Left ventricle myocardium superior (tissue), 1 donor: ENCODE results near the gene IRF7. TPM values are rescaled to one million over a fixed set of nuclear protein-coding genes. Genes with fewer than 3 reads are reported as not detected.

Experiments used
- ATAC-seq: fragments of 200-7000 bp; cut with Tn5 transposase; one replicate; pipeline ENCODE4 v1.9.1; 2020; ENCODE audit warnings: mild to moderate bottlenecking, moderate library complexity
- DNase-seq: peaks from one replicate; pipeline ENCODE4 v3.0.0-alpha.2; 2020
- intact Hi-C: fragments of 100-400 bp; cut with micrococcal nuclease; formaldehyde crosslinking; loops from one replicate; pipeline ENCODE4 v1.11.0; 2022
- total RNA-seq: library from RNA; stranded (reverse); fragmentation: NEBNext Ultra II Directional; extraction: Animal tissue kit (Norgen Biotek cat#: 25700); gene quantifications from one replicate; pipeline ENCODE4 v1.2.1, GENCODE V29; 2021
- donor health status: DM: no; HTN: yes; CAD: no; lungs with severe emphysema.

IRF7 gene
- total RNA-seq, 1 donor from 2014 or later, result 14.4 TPM

GRCh38 chr11:624705-625635 lies 9.2 kb upstream of the IRF7 start, which contains the start of gene CDHR5:
CDHR5 (minus strand) TSS chr11:624955; CDS start chr11:624902, 53 bp downstream.
- ATAC-seq, result no peak
- intact Hi-C loops, result no loop called here

GRCh38 chr11:623999-624704 lies 8.4 kb upstream of the IRF7 start:
- intact Hi-C loops, result no loop called here

More at GRCh38 chr11:624705-625635, 9.2 kb upstream of the IRF7 start, which contains the start of gene CDHR5:
- peak; percentile 26 for DNase-seq

GRCh38 chr11:623349-623869 lies 7.7 kb upstream of the IRF7 start:
- DNase-seq (no peak), ATAC-seq (no peak)
- intact Hi-C loops, result no loop called here

More at GRCh38 chr11:623999-624704, 8.4 kb upstream of the IRF7 start:
- ATAC-seq, result no peak
- DNase-seq, result no peak

DNA sequence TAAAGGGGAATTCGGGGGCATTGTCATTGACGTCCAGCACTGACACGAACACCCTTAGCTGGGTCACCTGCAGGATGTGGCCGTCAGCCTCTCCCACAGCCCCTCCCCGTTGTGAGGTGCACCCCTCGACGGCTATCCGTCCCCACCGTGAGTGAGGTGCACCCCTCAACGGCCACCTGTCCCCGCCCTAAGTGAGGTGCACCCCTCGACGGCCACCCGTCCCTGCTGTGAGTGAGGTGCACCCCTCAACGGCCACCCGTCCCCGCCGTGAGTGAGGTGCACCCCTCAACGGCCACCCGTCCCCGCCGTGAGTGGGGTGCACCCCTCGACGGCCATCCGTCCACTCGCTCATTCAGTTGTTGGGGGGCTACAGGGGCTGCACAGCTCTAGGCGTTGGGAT lies 6.1 kb upstream of the IRF7 start:
- ATAC-seq (no peak), DNase-seq (no peak)
- intact Hi-C loops, result no loop called here

DNA sequence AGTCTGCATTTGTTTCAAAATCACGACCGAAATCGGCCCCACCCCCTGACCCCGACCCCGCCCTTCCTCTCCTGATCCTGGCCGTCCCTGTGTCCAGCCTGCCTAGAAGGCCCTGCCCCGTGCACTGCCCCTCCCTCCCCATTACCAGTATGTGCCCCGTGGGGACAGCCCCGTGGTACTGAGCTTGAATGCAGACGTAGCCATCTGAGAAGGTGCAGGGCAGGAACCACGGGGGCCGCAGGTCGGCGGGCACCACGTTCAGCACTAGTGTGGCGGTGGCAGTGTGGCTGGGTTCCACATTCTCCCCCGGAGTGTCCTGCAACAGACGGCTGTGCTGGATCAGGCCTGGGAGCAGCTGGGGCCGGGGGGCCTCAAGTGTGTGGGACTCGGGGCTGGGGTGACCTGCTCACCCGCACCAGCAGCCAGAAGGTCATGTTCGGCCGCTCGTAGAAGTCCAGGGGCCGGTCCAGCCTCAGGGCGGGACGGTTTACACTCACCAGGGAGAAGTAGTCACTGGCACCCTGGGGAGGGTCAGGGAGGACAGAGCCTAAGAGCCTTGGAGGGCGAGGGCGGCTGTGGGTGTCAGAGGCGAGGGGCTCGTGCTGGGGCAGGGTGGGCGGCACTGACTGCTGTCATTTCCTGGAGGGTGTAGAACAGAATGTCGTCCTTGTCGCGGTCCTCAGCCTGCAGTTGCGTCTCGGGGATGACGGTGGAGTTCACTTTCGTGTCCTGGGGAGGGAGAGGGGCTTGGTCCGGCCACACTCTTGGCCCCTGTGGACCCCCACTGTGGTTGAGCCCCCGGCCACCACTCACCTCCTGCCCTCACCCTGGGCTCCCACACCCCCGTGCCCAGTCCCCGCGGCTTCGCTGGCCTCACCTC lies 5.4 kb upstream of the IRF7 start:
- DNase-seq (no peak), ATAC-seq (no peak)
- intact Hi-C loops, result no loop called here

DNA sequence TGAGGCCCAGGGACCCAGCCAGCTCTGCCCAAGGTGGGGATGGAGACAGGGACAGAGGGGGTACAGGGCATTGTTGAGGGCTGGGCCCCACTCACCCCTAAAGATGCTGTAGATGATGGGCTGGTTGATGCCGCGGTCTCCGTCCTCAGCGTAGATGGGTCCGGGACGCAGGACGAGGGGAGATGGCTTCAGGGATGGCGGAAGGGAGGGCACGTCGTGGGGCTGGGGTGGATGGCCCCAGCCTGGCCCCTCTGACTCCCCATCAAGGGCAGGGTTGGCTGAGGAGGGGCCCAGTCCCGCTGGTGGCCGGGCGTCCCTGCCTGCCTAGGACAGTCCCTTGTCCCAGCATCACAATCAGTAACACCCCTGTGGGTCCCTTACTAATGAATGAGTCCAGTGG lies 4.5 kb upstream of the IRF7 start:
- intact Hi-C loops, result no loop called here
- no peak for ATAC-seq
- no peak for DNase-seq

DNA sequence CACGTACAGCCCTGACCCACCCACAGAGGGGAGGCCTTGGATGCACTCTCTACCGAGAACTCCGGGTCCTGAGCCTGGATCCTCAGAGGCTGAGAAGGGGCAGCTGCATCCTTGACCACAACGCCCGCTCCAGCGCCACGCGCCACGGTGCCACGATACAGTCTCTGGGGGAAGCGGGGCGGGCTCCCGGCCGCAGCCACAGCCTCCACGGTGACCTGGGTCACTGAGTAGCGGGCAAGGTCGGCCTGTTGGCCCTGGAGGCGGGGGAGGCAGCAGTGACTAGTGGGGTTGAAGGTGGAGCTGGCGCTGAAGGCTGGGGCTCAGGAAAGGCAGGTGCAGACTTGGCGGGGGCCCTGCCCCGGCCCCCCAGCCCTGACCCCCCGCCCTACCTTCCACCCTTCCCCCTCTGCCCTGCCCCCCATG lies 3.9 kb upstream of the IRF7 start:
- intact Hi-C loops, result no loop called here
- ATAC-seq (no peak), DNase-seq (no peak)

GRCh38 chr11:618856-619627 lies 3.3 kb upstream of the IRF7 start:
- DNase-seq (no peak), ATAC-seq (no peak)
- intact Hi-C loops, result no loop called here

DNA sequence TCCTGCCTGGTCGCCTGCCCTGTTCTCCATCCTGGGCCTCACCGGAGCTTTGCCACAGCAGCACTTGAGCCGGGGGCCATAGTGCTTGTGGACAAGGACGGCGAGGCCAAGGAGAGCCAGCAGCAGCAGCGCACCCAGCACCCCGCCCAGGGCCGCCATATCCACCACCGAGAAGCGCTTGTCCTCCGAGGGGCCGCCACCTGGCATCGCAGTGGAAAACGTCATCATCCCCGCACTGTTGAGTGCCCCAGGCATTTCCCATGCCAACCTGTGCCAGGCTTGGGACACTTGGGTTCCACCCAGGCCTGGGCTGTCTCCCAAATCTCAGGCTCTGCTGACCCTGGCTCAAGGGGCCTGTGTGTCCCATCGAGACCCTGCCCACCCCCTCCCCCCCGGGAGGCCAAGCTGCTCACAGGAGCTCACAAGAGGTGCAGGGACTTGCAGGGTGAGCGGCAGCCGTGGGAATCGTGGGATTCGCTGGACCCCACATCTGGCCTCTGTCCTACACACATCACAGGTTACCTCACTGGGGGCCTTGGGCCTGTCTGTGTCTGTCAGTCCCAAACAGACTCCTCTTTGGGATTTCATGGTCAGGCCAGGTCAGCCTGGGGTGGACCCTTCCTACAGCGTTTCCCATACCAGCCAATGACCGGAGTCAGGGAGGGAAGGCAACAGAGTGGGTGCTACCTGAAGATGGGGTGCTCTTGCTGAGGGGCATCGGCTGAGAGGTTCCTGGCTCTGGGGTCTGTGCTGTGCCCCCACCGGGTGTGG lies 2.3 kb upstream of the IRF7 start:
- DNase-seq, result peak; percentile 28
- ATAC-seq, result no peak

DNA sequence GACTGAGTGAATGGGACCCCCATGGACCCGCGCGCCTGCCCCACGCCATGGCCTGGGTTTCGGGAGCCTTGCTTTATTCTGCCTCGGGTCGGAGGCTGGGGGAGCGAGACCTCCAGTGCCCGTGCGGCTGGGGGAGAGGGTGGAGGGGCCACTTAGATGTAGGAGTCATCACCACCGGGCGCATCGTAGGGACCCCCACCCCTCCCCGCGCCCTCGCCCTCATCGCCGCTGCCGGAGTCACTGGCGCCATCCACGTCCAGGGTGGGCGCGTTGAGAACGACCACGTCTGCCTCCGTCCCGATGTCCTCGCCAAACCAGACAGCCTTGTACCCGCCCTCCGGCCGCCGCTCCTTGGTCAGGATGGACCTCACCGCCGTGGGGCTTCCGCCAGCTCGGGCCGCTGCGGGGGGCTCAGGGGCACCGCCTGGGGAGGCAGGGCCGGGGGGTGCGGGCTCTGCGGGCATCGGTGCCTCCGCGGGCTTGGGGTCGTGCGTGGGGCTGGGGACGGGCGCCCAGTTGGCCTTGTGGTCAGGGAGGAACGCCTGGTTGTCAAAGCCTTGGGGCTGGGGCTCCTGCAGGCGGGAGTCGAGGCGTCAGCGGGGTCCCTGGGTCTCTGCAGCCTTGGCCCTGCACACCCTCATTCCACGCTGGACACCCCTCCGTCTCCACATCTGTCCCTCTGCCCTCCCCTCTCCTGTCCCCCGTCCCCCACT lies 1.6 kb upstream of the IRF7 start:
- peak; percentile 39 for DNase-seq
- ATAC-seq, result no peak
- intact Hi-C loops, result no loop called here

More for the DNA sequence above, 2.3 kb upstream of the IRF7 start:
- intact Hi-C loops, result no loop called here

DNA sequence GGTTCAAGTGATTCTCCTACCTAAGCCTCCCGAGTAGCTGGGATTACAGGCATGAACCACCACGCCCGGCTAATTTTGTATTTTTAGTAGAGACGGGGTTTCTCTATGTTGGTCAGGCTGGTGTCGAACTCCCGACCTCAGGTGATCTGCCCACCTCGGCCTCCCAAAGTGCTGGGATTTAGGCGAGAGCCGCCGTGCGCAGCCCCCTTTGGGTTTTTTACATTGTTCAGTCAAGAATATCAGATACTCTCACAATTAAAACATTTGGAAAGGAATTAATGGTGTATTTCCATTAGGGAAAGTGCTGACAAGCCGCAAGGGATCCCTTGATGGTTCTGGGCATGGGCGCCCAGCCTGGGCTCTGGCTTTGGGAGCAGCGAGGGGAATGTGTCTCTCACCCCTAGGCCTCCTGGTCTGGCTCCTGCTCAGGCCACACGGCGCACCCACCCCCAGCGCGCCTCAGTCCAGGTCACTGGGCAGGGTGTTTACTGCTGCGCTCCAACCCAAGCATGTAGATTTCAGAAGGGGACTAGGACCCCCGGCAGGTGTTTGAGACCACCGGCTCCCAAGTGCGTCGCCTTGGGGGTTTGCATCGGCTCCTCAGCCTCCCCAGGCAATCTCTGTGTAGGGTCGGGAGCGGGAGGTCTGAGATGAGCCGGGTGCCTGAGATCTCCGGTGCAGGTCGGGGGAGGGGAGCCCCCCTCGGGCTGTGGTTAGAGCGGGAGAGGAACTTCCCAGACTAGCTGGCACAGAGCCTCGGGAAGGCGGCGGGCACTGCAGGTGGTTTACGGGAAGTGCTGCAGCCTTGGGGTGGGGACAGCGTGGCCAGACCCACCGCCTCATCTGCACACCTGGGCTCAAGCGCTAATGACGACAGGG lies 809 bp upstream of the IRF7 start:
- peak; percentile 52 for DNase-seq
- no peak for ATAC-seq
- intact Hi-C loops, result no loop called here

DNA sequence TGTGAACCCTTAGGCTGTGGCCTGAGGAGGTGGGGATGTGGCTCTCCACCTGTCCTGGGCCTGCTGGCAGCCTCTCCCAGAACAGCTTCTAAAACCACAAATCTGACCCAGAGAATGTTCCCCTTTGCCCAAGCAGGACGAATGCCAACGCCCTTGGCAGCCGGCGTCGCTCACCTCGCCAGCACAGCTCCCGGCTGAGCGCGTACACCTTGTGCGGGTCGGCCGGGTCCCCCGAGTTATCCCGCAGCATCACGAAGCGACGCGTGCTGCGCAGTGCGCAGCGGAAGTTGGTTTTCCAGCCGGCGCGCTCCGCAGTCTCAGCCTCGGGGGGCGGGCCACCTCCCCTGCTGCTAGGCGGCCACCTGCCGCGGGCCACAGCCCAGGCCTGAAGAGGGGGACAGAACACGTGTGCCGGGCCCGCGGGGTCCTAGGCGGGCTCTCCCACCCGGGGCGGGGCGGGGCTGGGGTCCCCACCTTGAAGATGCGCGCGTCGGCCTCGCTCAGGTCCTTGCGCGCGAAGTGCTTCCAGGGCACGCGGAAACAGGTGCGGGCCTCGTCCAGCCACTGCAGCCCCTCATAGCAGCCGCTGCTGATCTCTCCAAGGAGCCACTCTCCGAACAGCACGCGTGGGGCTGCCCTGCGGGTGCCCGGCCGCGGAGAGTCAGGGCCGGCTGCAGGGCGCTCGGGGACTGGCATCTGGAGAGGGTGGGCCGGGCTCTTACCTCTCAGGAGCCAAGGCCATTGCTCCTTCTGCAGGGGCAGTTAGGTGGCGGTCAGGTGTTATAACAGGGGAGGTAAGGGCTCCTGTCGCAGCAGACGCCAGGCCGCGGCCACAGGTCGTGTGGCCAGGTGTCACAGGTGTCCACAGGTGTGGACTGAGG lies 887 bp downstream of the IRF7 start:
- peak; percentile 21 for ATAC-seq
- intact Hi-C loops, result no loop called here
- peak; percentile 71 for DNase-seq

GRCh38 chr11:614021-614622 lies 1.6 kb downstream of the IRF7 start:
- ATAC-seq, result no peak
- intact Hi-C loops, result no loop called here
- no peak for DNase-seq

GRCh38 chr11:613369-613968 lies 2.3 kb downstream of the IRF7 start:
- ATAC-seq, result peak; percentile 1
- intact Hi-C loops, result no loop called here
- DNase-seq, result peak; percentile 75
